ENCODE results near the gene AUTS2. TPM values are rescaled to one million over a fixed set of nuclear protein-coding genes. Genes with fewer than 3 reads are reported as not detected.

AUTS2 gene
- polyA plus RNA-seq, 3 donors, result 0.08 to 0.35 TPM; not detected in 1

DNA sequence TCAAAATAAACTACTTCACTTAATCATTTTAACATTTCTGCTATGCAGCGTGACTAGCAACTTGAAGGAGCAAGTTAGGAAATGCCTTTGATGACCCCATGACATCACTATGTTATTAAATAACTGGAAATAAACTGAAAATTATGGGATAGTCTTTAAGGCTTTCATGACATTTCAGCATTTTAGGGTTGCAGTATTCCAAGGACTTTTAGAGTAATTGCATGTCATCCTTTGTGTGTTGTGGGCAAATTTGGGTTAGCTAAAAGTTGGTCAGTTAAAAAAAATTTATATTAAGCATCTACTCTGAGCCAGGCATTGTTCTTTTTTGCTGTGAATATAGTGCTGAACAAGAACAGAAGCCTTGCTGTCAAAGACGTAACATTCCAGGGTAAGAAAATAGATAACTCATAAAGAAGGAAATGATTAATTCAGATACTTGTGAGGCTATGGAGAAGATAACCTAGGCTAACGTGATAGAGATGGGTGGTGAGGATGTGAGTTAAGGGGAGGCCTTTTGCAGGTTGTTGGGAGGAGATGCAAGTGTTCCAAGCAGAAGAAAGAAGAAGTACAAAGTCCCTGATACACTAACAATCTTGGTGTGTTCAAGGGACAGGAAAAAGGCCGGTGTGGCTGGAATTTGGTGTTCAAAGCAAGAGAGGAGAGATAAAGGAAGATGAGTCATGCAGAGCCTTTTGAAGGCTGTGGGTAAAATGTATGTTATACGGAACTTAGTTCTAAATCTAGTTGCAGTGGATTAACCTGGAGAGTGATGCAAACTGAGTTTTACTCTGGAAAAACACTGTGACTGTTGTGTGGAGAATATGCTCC lies 610.2 kb downstream of the AUTS2 start:
- H3K36me3 Mint-ChIP-seq, result no peaks in the 10 kb centered on the region
- no peaks in the 10 kb centered on the region for H3K79me2 ChIP-seq (ENCODE audit: insufficient read depth, low read length)
- peaks cover 0 to 2% (median 0%) of the 10 kb centered on the region in 7 donors for H3K9me3 Mint-ChIP-seq
- intact Hi-C loops (cut with micrococcal nuclease), result no loop called here
- peaks cover 0 to 1% (median 0%) of the 10 kb centered on the region in 3 donors for H3K27me3 Mint-ChIP-seq (ENCODE audit: low read depth in 3 of 3)
- no peak overlapping the region for H3K4me3 ChIP-seq (replicated peaks in 1 of 3; ENCODE audit: low read depth in 2 of 3, low read length in 3 of 3)
- H3K27ac ChIP-seq (ENCODE audit: low read depth in 1 of 2, low read length in 2 of 2), result no peak overlapping the region
- TF ChIP-seq, protein P1, sequence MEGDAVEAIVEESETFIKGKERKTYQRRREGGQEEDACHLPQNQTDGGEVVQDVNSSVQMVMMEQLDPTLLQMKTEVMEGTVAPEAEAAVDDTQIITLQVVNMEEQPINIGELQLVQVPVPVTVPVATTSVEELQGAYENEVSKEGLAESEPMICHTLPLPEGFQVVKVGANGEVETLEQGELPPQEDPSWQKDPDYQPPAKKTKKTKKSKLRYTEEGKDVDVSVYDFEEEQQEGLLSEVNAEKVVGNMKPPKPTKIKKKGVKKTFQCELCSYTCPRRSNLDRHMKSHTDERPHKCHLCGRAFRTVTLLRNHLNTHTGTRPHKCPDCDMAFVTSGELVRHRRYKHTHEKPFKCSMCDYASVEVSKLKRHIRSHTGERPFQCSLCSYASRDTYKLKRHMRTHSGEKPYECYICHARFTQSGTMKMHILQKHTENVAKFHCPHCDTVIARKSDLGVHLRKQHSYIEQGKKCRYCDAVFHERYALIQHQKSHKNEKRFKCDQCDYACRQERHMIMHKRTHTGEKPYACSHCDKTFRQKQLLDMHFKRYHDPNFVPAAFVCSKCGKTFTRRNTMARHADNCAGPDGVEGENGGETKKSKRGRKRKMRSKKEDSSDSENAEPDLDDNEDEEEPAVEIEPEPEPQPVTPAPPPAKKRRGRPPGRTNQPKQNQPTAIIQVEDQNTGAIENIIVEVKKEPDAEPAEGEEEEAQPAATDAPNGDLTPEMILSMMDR (IDR thresholded peaks at IDR 0.05), result no peak
- no peak overlapping the region for H3K4me3 Mint-ChIP-seq
- no peak overlapping the region for H3K9ac ChIP-seq (ENCODE audit: insufficient read depth, low read length, poor library complexity, severe bottlenecking)
- no peak overlapping the region for H3K4me2 ChIP-seq (replicated peaks; ENCODE audit: extremely low read depth, low read length, poor library complexity, severe bottlenecking)
- H3K9me3 ChIP-seq (replicated peaks in 1 of 2; ENCODE audit: control insufficient read depth in 1 of 2, insufficient read depth in 1 of 2, low read length in 2 of 2), result no peaks in the 10 kb centered on the region
- H4K20me1 ChIP-seq (ENCODE audit: insufficient read depth, low read length), result no peaks in the 10 kb centered on the region
- WGBS (ENCODE audit: insufficient coverage), result 75% methylated on average over 3 of the region's 5 CpGs
- no peak overlapping the region for H2AFZ ChIP-seq (ENCODE audit: insufficient read depth, low read depth, low read length, poor library complexity, severe bottlenecking)
- H3K4me1 ChIP-seq (ENCODE audit: control insufficient read depth in 1 of 2, insufficient read depth in 2 of 2, low read length in 2 of 2), result no peaks in the 10 kb centered on the region
- H3K27ac Mint-ChIP-seq, result no peak overlapping the region
- no peak for DNase-seq
- no peaks in the 10 kb centered on the region for H3K27me3 ChIP-seq (ENCODE audit: control insufficient read depth in 2 of 2, insufficient read depth in 2 of 2, low read length in 2 of 2)
- H3K36me3 ChIP-seq (replicated peaks in 1 of 2; ENCODE audit: control insufficient read depth in 1 of 2, insufficient read depth in 2 of 2, low read length in 2 of 2), result no peaks in the 10 kb centered on the region
- H3K4me1 Mint-ChIP-seq, result no peaks in the 10 kb centered on the region

DNA sequence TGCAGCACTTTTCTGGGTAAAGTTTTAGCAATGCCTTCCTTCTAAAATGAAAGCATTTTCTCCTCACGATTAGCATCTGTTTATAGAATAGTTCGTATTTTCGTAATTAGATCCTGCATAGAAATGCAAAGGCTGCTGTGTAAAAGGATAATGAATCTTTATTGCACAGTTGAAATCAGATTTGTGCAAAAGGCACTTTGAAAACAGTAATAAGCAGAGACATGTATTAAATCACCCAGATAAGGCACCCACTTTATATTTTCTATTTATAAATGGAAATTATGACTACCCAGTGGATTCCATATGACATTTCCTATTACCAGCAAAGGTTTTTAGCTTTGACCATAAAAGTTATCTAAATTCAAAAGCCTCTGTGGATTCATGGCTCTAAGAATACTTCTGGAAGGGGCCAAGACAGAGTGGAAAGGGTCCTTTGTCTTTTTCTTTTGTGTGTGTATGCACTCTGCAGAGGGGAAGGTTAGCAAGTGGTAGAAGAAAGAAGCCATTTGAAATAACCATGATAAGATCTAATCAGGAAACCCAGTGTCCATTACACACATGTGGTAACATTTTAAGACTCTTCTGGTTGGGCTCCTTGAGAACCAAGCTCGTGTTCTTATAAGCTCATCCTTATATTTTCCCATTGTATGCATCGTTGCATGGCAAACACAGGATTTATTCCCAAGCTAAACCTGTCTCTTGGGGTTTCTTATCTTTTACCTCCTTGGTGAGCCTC lies 612.1 kb downstream of the AUTS2 start:
- Histone ChIP-seq H3K27me3 (ENCODE audit: control insufficient read depth in 2 of 2, insufficient read depth in 2 of 2, low read length in 2 of 2) (no peaks in the 10 kb centered on the region), H3K36me3 (replicated peaks in 1 of 2; ENCODE audit: control insufficient read depth in 1 of 2, insufficient read depth in 2 of 2, low read length in 2 of 2) (no peaks in the 10 kb centered on the region), H3K4me2 (replicated peaks; ENCODE audit: extremely low read depth, low read length, poor library complexity, severe bottlenecking) (no peak overlapping the region), H3K9me3 (replicated peaks in 1 of 2; ENCODE audit: control insufficient read depth in 1 of 2, insufficient read depth in 1 of 2, low read length in 2 of 2) (no peaks in the 10 kb centered on the region), H3K79me2 (ENCODE audit: insufficient read depth, low read length) (no peaks in the 10 kb centered on the region), H3K4me1 (ENCODE audit: control insufficient read depth in 1 of 2, insufficient read depth in 2 of 2, low read length in 2 of 2) (no peaks in the 10 kb centered on the region), H3K27ac (ENCODE audit: low read depth in 1 of 2, low read length in 2 of 2) (no peak overlapping the region), H3K4me3 (replicated peaks in 1 of 3; ENCODE audit: low read depth in 2 of 3, low read length in 3 of 3) (no peak overlapping the region), H4K20me1 (ENCODE audit: insufficient read depth, low read length) (no peaks in the 10 kb centered on the region), H3K9ac (ENCODE audit: insufficient read depth, low read length, poor library complexity, severe bottlenecking) (no peak overlapping the region), H2AFZ (ENCODE audit: insufficient read depth, low read depth, low read length, poor library complexity, severe bottlenecking) (no peak overlapping the region)
- no peak overlapping the region for H3K27ac Mint-ChIP-seq
- no peak overlapping the region for H3K4me3 Mint-ChIP-seq
- TF ChIP-seq, protein P1 (IDR thresholded peaks at IDR 0.05), result no peak
- DNase-seq, result no peak
- H3K9me3 Mint-ChIP-seq, result peaks cover 0 to 2% (median 0%) of the 10 kb centered on the region in 7 donors
- H3K36me3 Mint-ChIP-seq, result no peaks in the 10 kb centered on the region
- intact Hi-C loops (cut with micrococcal nuclease), result no loop called here
- peaks cover 1% of the 10 kb centered on the region for H3K4me1 Mint-ChIP-seq
- WGBS (ENCODE audit: insufficient coverage), result 80% methylated on average over 1 of the region's 5 CpGs
- H3K27me3 Mint-ChIP-seq (ENCODE audit: low read depth in 3 of 3), result peaks cover 0 to 1% (median 0%) of the 10 kb centered on the region in 3 donors

Measured in CD14-positive monocyte (primary cell).